OCI-M2 (cell line): ENCODE results near the gene SCPEP1.

Experiments used
- DNase-seq: peaks from one replicate; lab custom pipeline; 2025; ENCODE audit not compliant: unreplicated experiment; lab: John Stamatoyannopoulos, UW

The SCPEP1 gene

GRCh38 chr17:57034807-57035754 is 57.1 kb downstream of the SCPEP1 start:
- no peak for DNase-seq

GRCh38 chr17:57035971-57036481 is 58.1 kb downstream of the SCPEP1 start:
- no peak for DNase-seq

- DNase-seq, result no peak
Observed at GRCh38 chr17:57037411-57037810, 59.5 kb downstream of the SCPEP1 start.

GRCh38 chr17:57038486-57038885 is 60.6 kb downstream of the SCPEP1 start:
- DNase-seq, result no peak

- DNase-seq, result no peak
Observed at GRCh38 chr17:57040571-57040970, 62.6 kb downstream of the SCPEP1 start.

GRCh38 chr17:57043276-57043675 is 65.3 kb downstream of the SCPEP1 start:
- DNase-seq, result no peak

- no peak for DNase-seq
Observed at GRCh38 chr17:57044976-57045867, 67.3 kb downstream of the SCPEP1 start.

GRCh38 chr17:57045868-57046704 is 68.2 kb downstream of the SCPEP1 start:
- no peak for DNase-seq

- no peak for DNase-seq
Observed at GRCh38 chr17:57046749-57047148, 68.8 kb downstream of the SCPEP1 start.

- no peak for DNase-seq
Observed at GRCh38 chr17:57048096-57048495, 70.2 kb downstream of the SCPEP1 start.

GRCh38 chr17:57050306-57050705 is 72.4 kb downstream of the SCPEP1 start:
- DNase-seq, result no peak

GRCh38 chr17:57051886-57052361 is 74.0 kb downstream of the SCPEP1 start:
- DNase-seq, result no peak
